BJ (cell line): ENCODE results near the gene ZNF740. TPM values are rescaled to one million over a fixed set of nuclear protein-coding genes. Genes with fewer than 3 reads are reported as not detected.
"Not testable (repeated sequence)": the region's sequence is repeated elsewhere in the genome, so short reads cannot be mapped to it uniquely, and the experiment has no call there.

Source experiments
- CTCF ChIA-PET: fragments of 350-600 bp; formaldehyde crosslinking; extraction: SDS; loops from one replicate; lab custom pipeline; 2021; ENCODE audit warnings: antibody characterized with exemption, inconsistent platforms; lab: Yijun Ruan, JAX
- POLR2A ChIA-PET: fragments of 300-600 bp; sonication (Branson Sonifier 250); formaldehyde crosslinking; extraction: SDS; loops from one replicate; lab custom pipeline; 2021; ENCODE audit warnings: antibody characterized with exemption; lab: Charles Lee
- DNase-seq: peaks from one replicate; pipeline ENCODE4 v3.0.0-alpha.2; 2011; ENCODE audit warnings: low read depth
- H3K27me3 ChIP-seq: 2 replicates; pipeline ENCODE4 v1.6.0; 2011; ENCODE audit warnings: low read length; ENCODE audit not compliant: control insufficient read depth, insufficient read depth
- H3K36me3 ChIP-seq: 2 replicates; pipeline ENCODE4 v1.5.1; 2011; ENCODE audit warnings: low read length; ENCODE audit not compliant: control insufficient read depth, insufficient read depth
- H3K4me3 ChIP-seq: 2 replicates; pipeline ENCODE4 v1.5.1; 2011; ENCODE audit warnings: low read depth, mild to moderate bottlenecking, control low read depth, low read length
- CTCF ChIP-seq: IDR thresholded peaks from 2 replicates; pipeline ENCODE4 v1.5.1; 2011; ENCODE audit warnings: low read depth, mild to moderate bottlenecking, control low read depth, inconsistent platforms, low read length, moderate library complexity; ENCODE audit not compliant: insufficient read depth
- polyA plus RNA-seq: library from polyadenylated mRNA; depleted of rRNA; stranded (reverse); fragments of >200 nt; gene quantifications from 2 replicates; pipeline ENCODE4 v1.2.3, GENCODE V29; 2011

ZNF740 gene
- polyA plus RNA-seq, 1 experiment, result 15.7 TPM

- no peak for DNase-seq
- POLR2A ChIA-PET, result no interaction called here
Measured at GRCh38 chr12:53160000-53160399, 20.5 kb upstream of the ZNF740 start.

GRCh38 chr12:53160673-53161072 lies 19.8 kb upstream of the ZNF740 start:
- no peak for TF ChIP-seq CTCF
- no peaks in the 10 kb centered on the region for H3K36me3 ChIP-seq
- no peak for DNase-seq
- ChIA-PET CTCF (interaction anchor here (0.7 to 7.4 kb wide), 20 partner anchors 13 to 161 kb away, joined by 3 to 69 read pairs (median 9); partner anchors contain the start of genes AAAS, ESPL1 and SOAT2), POLR2A (no interaction called here)
- H3K4me3 ChIP-seq, result no peak overlapping the region
- H3K27me3 ChIP-seq, result no peaks in the 10 kb centered on the region

More at GRCh38 chr12:53160000-53160399, 20.5 kb upstream of the ZNF740 start:
- no peaks in the 10 kb centered on the region for H3K27me3 ChIP-seq
- no peaks in the 10 kb centered on the region for H3K36me3 ChIP-seq
- no peak overlapping the region for H3K4me3 ChIP-seq
- no peak for TF ChIP-seq CTCF
- CTCF ChIA-PET, result interaction anchor here (0.6 to 7.4 kb wide), 33 partner anchors 9 to 186 kb away, joined by 3 to 69 read pairs (median 7); partner anchors contain the start of genes AAAS, CSAD, ESPL1 and SOAT2

- CTCF ChIA-PET, result interaction anchor here (0.7 to 7.4 kb wide), 15 partner anchors 12 to 127 kb away, joined by 3 to 69 read pairs (median 5); partner anchors contain the start of gene ESPL1
Measured at GRCh38 chr12:53161119-53161911, 19.2 kb upstream of the ZNF740 start.

GRCh38 chr12:53163008-53163407 lies 17.5 kb upstream of the ZNF740 start:
- DNase-seq, H3K36me3 ChIP-seq, H3K27me3 ChIP-seq, POLR2A ChIA-PET, H3K4me3 ChIP-seq: not testable (repeated sequence)
- CTCF ChIA-PET, result interaction anchor here (0.7 to 7.4 kb wide), 5 partner anchors 11 to 255 kb away, joined by 5 to 69 read pairs (median 64); no protein-coding TSS in a partner anchor

More at GRCh38 chr12:53161119-53161911, 19.2 kb upstream of the ZNF740 start:
- POLR2A ChIA-PET, result no interaction called here
- no peaks in the 10 kb centered on the region for H3K27me3 ChIP-seq
- no peak for TF ChIP-seq CTCF
- H3K36me3 ChIP-seq, result no peaks in the 10 kb centered on the region
- no peak for DNase-seq
- H3K4me3 ChIP-seq, result no peak overlapping the region

- ChIA-PET CTCF (interaction anchor here (0.6 kb wide), 1 partner anchor 179 kb away, joined by 3 read pairs; no protein-coding TSS in a partner anchor), POLR2A (no interaction called here)
- no peak for TF ChIP-seq CTCF
- Histone ChIP-seq H3K4me3 (no peak overlapping the region), H3K36me3 (peaks cover 5% of the 10 kb centered on the region), H3K27me3 (no peaks in the 10 kb centered on the region)
- no peak for DNase-seq
Measured at GRCh38 chr12:53166837-53167236, 13.7 kb upstream of the ZNF740 start.
